Skeletal muscle tissue (tissue), 4 donors: ENCODE data around the gene LAMA1. TPM values are rescaled to one million over a fixed set of nuclear protein-coding genes. Genes with fewer than 3 reads are reported as not detected.

ENCODE experiments used
- H3K27ac ChIP-seq: one replicate; pipeline ENCODE4 v1.7.0; 2013; ENCODE audit warnings: mild to moderate bottlenecking, low read depth, low read length, inconsistent platforms
- H3K27me3 ChIP-seq, 3 donors: one replicate each; pipeline ENCODE4 v1.7.0; 2013; ENCODE audit warnings: low read length in 3 of 3; ENCODE audit not compliant: control insufficient read depth in 3 of 3, insufficient read depth in 3 of 3
- H3K36me3 ChIP-seq, 3 donors: one replicate each; pipeline ENCODE4 v1.7.0; 2013; ENCODE audit warnings: low read length in 3 of 3; ENCODE audit not compliant: control insufficient read depth in 3 of 3, insufficient read depth in 3 of 3
- H3K4me1 ChIP-seq, 3 donors: one replicate each; pipeline ENCODE4 v1.7.0; 2013; ENCODE audit warnings: low read length in 3 of 3, mild to moderate bottlenecking in 3 of 3; ENCODE audit not compliant: control insufficient read depth in 3 of 3, insufficient read depth in 3 of 3
- H3K4me3 ChIP-seq, 3 donors: one replicate each; pipeline ENCODE4 v1.7.0; 2013; ENCODE audit warnings: low read length in 3 of 3
- H3K9ac ChIP-seq, 3 donors: one replicate each; pipeline ENCODE4 v1.7.0; 2013; ENCODE audit warnings: low read length in 3 of 3, mild to moderate bottlenecking in 3 of 3, moderate library complexity in 2 of 3, low read depth in 1 of 3
- H3K9me3 ChIP-seq, 3 donors: one replicate each; pipeline ENCODE4 v1.7.0; 2013; ENCODE audit warnings: low read length in 3 of 3; ENCODE audit not compliant: control insufficient read depth in 3 of 3
- total RNA-seq: library from RNA; depleted of rRNA; stranded (reverse); fragments of >200 nt; gene quantifications from one replicate; pipeline ENCODE4 v1.2.3, GENCODE V29; 2014
- donor health status: Osteomylitis.

LAMA1 gene
- total RNA-seq, 1 donor from 2014 or later = 4.2 TPM

- Histone ChIP-seq H3K36me3 (no peaks in the 10 kb centered on the region), H3K4me3 (no peak overlapping the region), H3K9ac (no peak overlapping the region), H3K9me3 (no peaks in the 10 kb centered on the region), H3K4me1 (no peaks in the 10 kb centered on the region), H3K27me3 (peaks cover 0 to 2% (median 0%) of the 10 kb centered on the region in 3 donors), H3K27ac (no peak overlapping the region)
Observed at GRCh38 chr18:6980363-6980762, 137.2 kb downstream of the LAMA1 start.

- no peaks in the 10 kb centered on the region for H3K36me3 ChIP-seq
- H3K4me3 ChIP-seq = no peak overlapping the region
- no peak overlapping the region for H3K27ac ChIP-seq
- H3K4me1 ChIP-seq = no peaks in the 10 kb centered on the region
- H3K27me3 ChIP-seq = peaks cover 0 to 2% (median 0%) of the 10 kb centered on the region in 3 donors
- no peak overlapping the region for H3K9ac ChIP-seq
- no peaks in the 10 kb centered on the region for H3K9me3 ChIP-seq
Observed at GRCh38 chr18:6979954-6980353, 137.6 kb downstream of the LAMA1 start.

- Histone ChIP-seq H3K4me3 (no peak overlapping the region), H3K36me3 (no peaks in the 10 kb centered on the region), H3K4me1 (no peaks in the 10 kb centered on the region), H3K27me3 (no peaks in the 10 kb centered on the region), H3K27ac (no peak overlapping the region), H3K9ac (no peak overlapping the region), H3K9me3 (no peaks in the 10 kb centered on the region)
Observed at GRCh38 chr18:6976935-6977334, 140.7 kb downstream of the LAMA1 start.

GRCh38 chr18:6975084-6975483 lies 142.5 kb downstream of the LAMA1 start:
- no peaks in the 10 kb centered on the region for H3K27me3 ChIP-seq
- no peaks in the 10 kb centered on the region for H3K9me3 ChIP-seq
- H3K9ac ChIP-seq = no peak overlapping the region
- H3K36me3 ChIP-seq = no peaks in the 10 kb centered on the region
- no peak overlapping the region for H3K4me3 ChIP-seq
- no peaks in the 10 kb centered on the region for H3K4me1 ChIP-seq
- no peak overlapping the region for H3K27ac ChIP-seq

GRCh38 chr18:6971823-6972478 lies 145.6 kb downstream of the LAMA1 start:
- Histone ChIP-seq H3K27ac (no peak overlapping the region), H3K9ac (no peak overlapping the region), H3K4me1 (no peaks in the 10 kb centered on the region), H3K27me3 (no peaks in the 10 kb centered on the region), H3K9me3 (no peaks in the 10 kb centered on the region), H3K4me3 (no peak overlapping the region), H3K36me3 (no peaks in the 10 kb centered on the region)

GRCh38 chr18:6963452-6964097 lies 154.0 kb downstream of the LAMA1 start:
- Histone ChIP-seq H3K27me3 (no peaks in the 10 kb centered on the region), H3K4me1 (no peaks in the 10 kb centered on the region), H3K9me3 (no peaks in the 10 kb centered on the region), H3K27ac (no peak overlapping the region), H3K9ac (no peak overlapping the region), H3K36me3 (no peaks in the 10 kb centered on the region), H3K4me3 (no peak overlapping the region)

GRCh38 chr18:6962571-6963451 lies 154.8 kb downstream of the LAMA1 start:
- H3K27me3 ChIP-seq = no peaks in the 10 kb centered on the region
- H3K4me1 ChIP-seq = no peaks in the 10 kb centered on the region
- H3K27ac ChIP-seq = no peak overlapping the region
- no peak overlapping the region for H3K9ac ChIP-seq
- H3K4me3 ChIP-seq = no peak overlapping the region
- no peaks in the 10 kb centered on the region for H3K9me3 ChIP-seq
- no peaks in the 10 kb centered on the region for H3K36me3 ChIP-seq

GRCh38 chr18:6961331-6961730 lies 156.3 kb downstream of the LAMA1 start:
- Histone ChIP-seq H3K9me3 (no peaks in the 10 kb centered on the region), H3K27ac (no peak overlapping the region), H3K9ac (no peak overlapping the region), H3K27me3 (no peaks in the 10 kb centered on the region), H3K36me3 (no peaks in the 10 kb centered on the region), H3K4me1 (no peaks in the 10 kb centered on the region), H3K4me3 (no peak overlapping the region)

- no peaks in the 10 kb centered on the region for H3K4me1 ChIP-seq
- no peaks in the 10 kb centered on the region for H3K9me3 ChIP-seq
- no peaks in the 10 kb centered on the region for H3K36me3 ChIP-seq
- H3K4me3 ChIP-seq = no peak overlapping the region
- H3K27ac ChIP-seq = no peak overlapping the region
- H3K27me3 ChIP-seq = no peaks in the 10 kb centered on the region
- H3K9ac ChIP-seq = no peak overlapping the region
Observed at GRCh38 chr18:6960656-6961055, 156.9 kb downstream of the LAMA1 start.

GRCh38 chr18:6960124-6960523 lies 157.5 kb downstream of the LAMA1 start:
- Histone ChIP-seq H3K36me3 (no peaks in the 10 kb centered on the region), H3K27ac (no peak overlapping the region), H3K9me3 (no peaks in the 10 kb centered on the region), H3K27me3 (no peaks in the 10 kb centered on the region), H3K4me1 (no peaks in the 10 kb centered on the region), H3K9ac (no peak overlapping the region), H3K4me3 (no peak overlapping the region)
